HepG2 (cell line): ENCODE results near the gene C2orf49. TPM values are rescaled to one million over a fixed set of nuclear protein-coding genes. Genes with fewer than 3 reads are reported as not detected.
A peak's percentile ranks its signal among the peaks of the same experiment; 100 is the strongest.

Experiments
- ATAC-seq: fragments of 200-7000 bp; cut with Tn5 transposase; 3 replicates; pipeline ENCODE4 v1.9.1; 2020; ENCODE audit warnings: mild to moderate bottlenecking, moderate library complexity
- BruUV-seq: library from RNA; stranded (reverse); fragments of 400-500 nt; replicated peaks from 2 replicates; lab custom pipeline; 2021; lab: Mats Ljungman, UMichigan
- CTCF ChIA-PET: fragments of 300-600 bp; formaldehyde crosslinking; extraction: SDS; loops from one replicate; lab custom pipeline; 2021; ENCODE audit warnings: low total read pairs, inconsistent platforms, low intra/inter-chr PET ratio; lab: Yijun Ruan, JAX
- POLR2A ChIA-PET: fragments of 350-600 bp; sonication (Branson Sonifier 250); formaldehyde crosslinking; loops from one replicate; lab custom pipeline; 2020; ENCODE audit warnings: antibody characterized with exemption, inconsistent platforms; lab: Yijun Ruan, JAX
- DNase-seq: peaks from one replicate; pipeline ENCODE4 v3.0.0-alpha.2; 2015; ENCODE audit warnings: low spot score
- FAIRE-seq: peaks from 3 replicates; lab custom pipeline; 2011; peaks lifted over from hg19 to GRCh38; lab: Jason Lieb, UNC
- H2AFZ ChIP-seq: one replicate; pipeline ENCODE4 v1.6.1; 2011; ENCODE audit warnings: low read length, inconsistent platforms
- H3K27ac ChIP-seq: fragments of 300-600 bp; 3 replicates; pipeline ENCODE4 v1.8.0; 2011; ENCODE audit warnings: mixed run types, mild to moderate bottlenecking, mixed read lengths, low read length, inconsistent platforms; ENCODE audit not compliant: insufficient read depth; ENCODE audit errors: extremely low read length
- H3K27me3 ChIP-seq, 2 experiments: fragments of 200-600 bp in 1 of 2; 2 replicates in 1 of 2; 3 replicates in 1 of 2; pipeline versions ENCODE4 v1.6.0 to v1.8.0; 2011; ENCODE audit warnings: low read length in 2 of 2, mild to moderate bottlenecking in 2 of 2, moderate library complexity in 2 of 2, inconsistent platforms in 1 of 2; ENCODE audit not compliant: insufficient read depth in 2 of 2, control insufficient read depth in 1 of 2
- H3K36me3 ChIP-seq, 2 experiments: fragments of 200-600 bp in 1 of 2; replicated peaks in 1 of 2; 2 replicates in 1 of 2; 3 replicates in 1 of 2; pipeline versions ENCODE4 v1.5.1 to v1.8.0; 2011; ENCODE audit warnings: low read length in 2 of 2, inconsistent platforms in 1 of 2; ENCODE audit not compliant: insufficient read depth in 2 of 2, control insufficient read depth in 1 of 2
- H3K4me1 ChIP-seq: 2 replicates; pipeline ENCODE4 v1.5.1; 2012; ENCODE audit warnings: low read length, inconsistent platforms; ENCODE audit not compliant: insufficient read depth
- H3K4me2 ChIP-seq: 2 replicates; pipeline ENCODE4 v1.6.0; 2011; ENCODE audit warnings: low read depth, low read length, inconsistent platforms
- H3K4me3 ChIP-seq, 3 experiments: fragments of 200-600 bp in 1 of 3; sonication (generic), shearing (Covaris generic) in 1 of 3; replicated peaks in 1 of 3; 2 replicates each; pipeline ENCODE4 v1.5.1; 2011 to 2016; ENCODE audit warnings: low read length in 3 of 3, inconsistent platforms in 2 of 3, low read depth in 2 of 3, mild to moderate bottlenecking in 2 of 3, control low read depth in 1 of 3, mixed read lengths in 1 of 3; ENCODE audit not compliant: insufficient read depth in 1 of 3
- H3K79me2 ChIP-seq: one replicate; pipeline ENCODE4 v1.6.1; 2011; ENCODE audit warnings: low read length, inconsistent platforms; ENCODE audit not compliant: insufficient read depth
- H3K9ac ChIP-seq: 2 replicates; pipeline ENCODE4 v1.6.0; 2011; ENCODE audit warnings: mild to moderate bottlenecking, low read depth, low read length, inconsistent platforms; ENCODE audit not compliant: insufficient read depth
- H3K9me3 ChIP-seq: 2 replicates; pipeline ENCODE4 v1.5.1; 2012; ENCODE audit warnings: mild to moderate bottlenecking, low read length
- H4K20me1 ChIP-seq: 2 replicates; pipeline ENCODE4 v1.6.0; 2011; ENCODE audit warnings: inconsistent platforms, mild to moderate bottlenecking, low read length, moderate library complexity; ENCODE audit not compliant: insufficient read depth
- POGZ ChIP-seq: sonication (generic); formaldehyde crosslinking; IDR thresholded peaks from 2 replicates; pipeline ENCODE4 v1.4.0; 2020; ENCODE audit warnings: mild to moderate bottlenecking, missing genetic modification reagents
- ZBTB7B ChIP-seq: sonication (generic); formaldehyde crosslinking; IDR thresholded peaks from 2 replicates; pipeline ENCODE4 v1.4.0; 2020; ENCODE audit warnings: missing genetic modification reagents
- ZNF280B ChIP-seq: sonication (generic); formaldehyde crosslinking; IDR thresholded peaks from 2 replicates; pipeline ENCODE4 v1.5.0; 2020; ENCODE audit warnings: missing genetic modification reagents, mild to moderate bottlenecking, borderline replicate concordance
- ZNF891 ChIP-seq: sonication (generic); formaldehyde crosslinking; IDR thresholded peaks from 2 replicates; pipeline ENCODE4 v1.5.0; 2020; ENCODE audit warnings: mild to moderate bottlenecking, missing genetic modification reagents
- WGBS: methylation state at CpG from one replicate; pipeline ENCODE4 v1.1.6; 2017; ENCODE audit warnings: low lambda C conversion rate; 5-methylcytosine and 5-hydroxymethylcytosine counted together
- in situ Hi-C: cut with HindIII; loops from 2 replicates; pipeline ENCODE4 v1.10.0; 2017; ENCODE audit warnings: low pct_unique_long_range_greater_than_20kb; ENCODE audit not compliant: extremely low pct_ligation_motif_present
- intact Hi-C: fragments of 100-400 bp; cut with micrococcal nuclease; formaldehyde crosslinking; loops from one replicate; pipeline ENCODE4 v1.10.0; 2022; ENCODE audit not compliant: unreplicated experiment
- polyA plus RNA-seq, 8 experiments: library from polyadenylated mRNA; depleted of rRNA in 3 of 8; stranded (reverse) in 7 of 8; unstranded in 1 of 8; fragments of >200 nt; fragmentation: Illumina TruSeq in 4 of 8; extraction: Trizol in 4 of 8; gene quantifications; 2 replicates each; pipeline versions ENCODE4 v1.2.1 to v1.2.3, GENCODE V29; 2011 to 2016; ENCODE audit warnings: low read depth in 4 of 8, missing spikeins in 1 of 8, mixed read lengths in 1 of 8; ENCODE audit not compliant: insufficient read depth in 1 of 8
- total RNA-seq, 5 experiments: library from RNA; depleted of rRNA; stranded (reverse); fragments of >200 nt; fragmentation: Illumina TruSeq; extraction: Trizol; gene quantifications; 2 replicates each; pipeline ENCODE4 v1.2.3, GENCODE V29; 2016; ENCODE audit warnings: low read depth in 1 of 5

The C2orf49 gene
- total and polyA plus RNA-seq, 2 of the 13 experiments (the other 11 are each of a cell fraction or from before 2014, with no cell fraction given) = 24.7 to 28.8 TPM

- peak; percentile 76 for TF ChIP-seq POGZ (CRISPR knock-in tag)
- TF ChIP-seq, all 625 proteins: peak for 67
Observed at GRCh38 chr2:105369777-105370690, 32.7 kb downstream of the C2orf49 start (continued).

GRCh38 chr2:105371156-105371555 lies 33.8 kb downstream of the C2orf49 start:
- H3K4me3 ChIP-seq = no peak overlapping the region
- no peaks in the 10 kb centered on the region for H3K9me3 ChIP-seq
- H3K4me1 ChIP-seq = peaks cover 16% of the 10 kb centered on the region
- 96% methylated on average over 10 of the region's 10 CpGs for WGBS
- no TSS peak for BruUV-seq
- H3K27me3 ChIP-seq = no peaks in the 10 kb centered on the region
- CTCF ChIA-PET = interaction anchor here (1.0 to 3.4 kb wide), 3 partner anchors 33 to 175 kb away, joined by 3 to 78 read pairs (median 6); no protein-coding TSS in a partner anchor
- intact Hi-C loops (no loop called here), in situ Hi-C loops (loop anchor here (5.0 kb wide), 2 partner anchors 41 to 146 kb away; no protein-coding TSS in a partner anchor)
- ATAC-seq (no peak), DNase-seq (no peak), FAIRE-seq (no peak)
- no peak overlapping the region for H3K9ac ChIP-seq
- H3K79me2 ChIP-seq = no peaks in the 10 kb centered on the region
- no peaks in the 10 kb centered on the region; the same call in 1 of the 2 replicates for H4K20me1 ChIP-seq
- POLR2A ChIA-PET = no interaction called here
- no peak overlapping the region for H3K27ac ChIP-seq
- H2AFZ ChIP-seq = no peak overlapping the region
- no peak overlapping the region for H3K4me2 ChIP-seq
- TF ChIP-seq ZNF280B (no peak), ZNF891 (CRISPR knock-in tag) (no peak), ZBTB7B (no peak)
- peaks cover 0 to 29% of the 10 kb centered on the region in 2 experiments; a peak in 3 of 5 replicates for H3K36me3 ChIP-seq
